C4-2B (cell line): ENCODE results near the gene TMEM256.

Experiments used
- ZFX ChIP-seq: fragments of 450-650 bp; IDR thresholded peaks from 2 replicates; pipeline ENCODE4 v1.6.1; 2017
- TF ChIP-seq, protein P1 (sequence below): fragments of 450-650 bp; conservative IDR thresholded peaks from 2 replicates; pipeline ENCODE4 v1.5.1; 2017; ENCODE audit warnings: mild to moderate bottlenecking

DNA sequence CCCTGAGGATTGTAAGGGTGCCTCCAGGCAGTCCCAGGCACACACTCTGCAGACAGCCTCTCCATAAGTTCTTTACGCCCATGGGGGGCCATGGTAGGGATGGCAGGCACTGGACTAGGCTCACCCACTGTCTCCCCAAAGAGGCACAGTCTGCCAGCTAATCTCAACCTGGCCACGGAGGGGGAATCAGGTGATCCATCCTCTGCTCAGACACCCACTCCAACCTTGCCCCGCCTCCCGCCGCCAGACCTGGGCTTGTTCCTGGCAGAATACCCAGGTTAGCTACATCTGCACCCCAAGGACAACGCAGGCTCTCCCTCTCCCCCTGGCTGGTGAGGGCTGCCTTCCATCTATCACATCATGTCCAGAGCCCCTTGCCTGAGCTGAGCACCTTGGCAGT lies 5.0 kb upstream of the TMEM256 start:
- TF ChIP-seq, protein P1, sequence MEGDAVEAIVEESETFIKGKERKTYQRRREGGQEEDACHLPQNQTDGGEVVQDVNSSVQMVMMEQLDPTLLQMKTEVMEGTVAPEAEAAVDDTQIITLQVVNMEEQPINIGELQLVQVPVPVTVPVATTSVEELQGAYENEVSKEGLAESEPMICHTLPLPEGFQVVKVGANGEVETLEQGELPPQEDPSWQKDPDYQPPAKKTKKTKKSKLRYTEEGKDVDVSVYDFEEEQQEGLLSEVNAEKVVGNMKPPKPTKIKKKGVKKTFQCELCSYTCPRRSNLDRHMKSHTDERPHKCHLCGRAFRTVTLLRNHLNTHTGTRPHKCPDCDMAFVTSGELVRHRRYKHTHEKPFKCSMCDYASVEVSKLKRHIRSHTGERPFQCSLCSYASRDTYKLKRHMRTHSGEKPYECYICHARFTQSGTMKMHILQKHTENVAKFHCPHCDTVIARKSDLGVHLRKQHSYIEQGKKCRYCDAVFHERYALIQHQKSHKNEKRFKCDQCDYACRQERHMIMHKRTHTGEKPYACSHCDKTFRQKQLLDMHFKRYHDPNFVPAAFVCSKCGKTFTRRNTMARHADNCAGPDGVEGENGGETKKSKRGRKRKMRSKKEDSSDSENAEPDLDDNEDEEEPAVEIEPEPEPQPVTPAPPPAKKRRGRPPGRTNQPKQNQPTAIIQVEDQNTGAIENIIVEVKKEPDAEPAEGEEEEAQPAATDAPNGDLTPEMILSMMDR = no peak
- no peak for TF ChIP-seq ZFX
